HuH-7 (cell line): ENCODE data around the gene ICAM5.
A peak's percentile ranks its signal among the peaks of the same experiment; 100 is the strongest.
"Not testable (repeated sequence)": the region's sequence is repeated elsewhere in the genome, so short reads cannot be mapped to it uniquely, and the experiment has no call there.

Experiments
- DNase-seq: peaks from one replicate; pipeline ENCODE4 v3.0.0; 2011; ENCODE audit warnings: low spot score

ICAM5 gene

GRCh38 chr19:10270616-10271394 is 18.9 kb upstream of the ICAM5 start, which contains the start of gene ICAM1:
TSS of gene ICAM1 (plus strand) at chr19:10271120. CDS start at chr19:10271160, 40 bp downstream.
- peak; percentile 72 for DNase-seq

- DNase-seq, result no peak
Measured at GRCh38 chr19:10271543-10272086, 18.1 kb upstream of the ICAM5 start.

GRCh38 chr19:10274589-10274988 is 15.2 kb upstream of the ICAM5 start:
- no peak for DNase-seq

GRCh38 chr19:10277795-10278589 is 11.8 kb upstream of the ICAM5 start:
- no peak for DNase-seq

GRCh38 chr19:10278935-10279334 is 10.8 kb upstream of the ICAM5 start:
- DNase-seq, result no peak

- DNase-seq, result no peak
Measured at GRCh38 chr19:10279737-10280442, 9.9 kb upstream of the ICAM5 start.

- DNase-seq, result not testable (repeated sequence)
Measured at GRCh38 chr19:10282043-10282442, 7.7 kb upstream of the ICAM5 start.

GRCh38 chr19:10283301-10284064 is 6.3 kb upstream of the ICAM5 start:
- no peak for DNase-seq

- DNase-seq, result no peak
Measured at GRCh38 chr19:10284065-10284959, 5.4 kb upstream of the ICAM5 start.

GRCh38 chr19:10284960-10285278 is 4.8 kb upstream of the ICAM5 start:
- no peak for DNase-seq

GRCh38 chr19:10285393-10285792 is 4.4 kb upstream of the ICAM5 start:
- no peak for DNase-seq

- peak; percentile 44 for DNase-seq
Measured at GRCh38 chr19:10286803-10287737, 2.7 kb upstream of the ICAM5 start, which contains the start of gene ICAM4. TSS of gene ICAM4 (plus strand) at chr19:10286955. CDS start at chr19:10287013, 58 bp downstream.

GRCh38 chr19:10288662-10289166 is 1.0 kb upstream of the ICAM5 start:
- peak; percentile 82 for DNase-seq

- DNase-seq, result peak; percentile 68
Measured at GRCh38 chr19:10289167-10289835, 451 bp upstream of the ICAM5 start.

- DNase-seq, result peak; percentile 32
Measured at GRCh38 chr19:10290357-10290875, 664 bp downstream of the ICAM5 start.

- peak; percentile 85 for DNase-seq
Measured at GRCh38 chr19:10290876-10291553, 1.3 kb downstream of the ICAM5 start.

- DNase-seq, result no peak
Measured at GRCh38 chr19:10291554-10292205, 1.9 kb downstream of the ICAM5 start.
